GM18499 (cell line): Measurements from ENCODE around the gene TGFBRAP1.

Experiments used
- ATAC-seq: cut with Tn5 transposase; IDR thresholded peaks from one replicate; pipeline ENCODE4 v1.9.1; 2021; ENCODE audit warnings: moderate number of reproducible peaks; ENCODE audit not compliant: insufficient read depth, unreplicated experiment

Gene TGFBRAP1

DNA sequence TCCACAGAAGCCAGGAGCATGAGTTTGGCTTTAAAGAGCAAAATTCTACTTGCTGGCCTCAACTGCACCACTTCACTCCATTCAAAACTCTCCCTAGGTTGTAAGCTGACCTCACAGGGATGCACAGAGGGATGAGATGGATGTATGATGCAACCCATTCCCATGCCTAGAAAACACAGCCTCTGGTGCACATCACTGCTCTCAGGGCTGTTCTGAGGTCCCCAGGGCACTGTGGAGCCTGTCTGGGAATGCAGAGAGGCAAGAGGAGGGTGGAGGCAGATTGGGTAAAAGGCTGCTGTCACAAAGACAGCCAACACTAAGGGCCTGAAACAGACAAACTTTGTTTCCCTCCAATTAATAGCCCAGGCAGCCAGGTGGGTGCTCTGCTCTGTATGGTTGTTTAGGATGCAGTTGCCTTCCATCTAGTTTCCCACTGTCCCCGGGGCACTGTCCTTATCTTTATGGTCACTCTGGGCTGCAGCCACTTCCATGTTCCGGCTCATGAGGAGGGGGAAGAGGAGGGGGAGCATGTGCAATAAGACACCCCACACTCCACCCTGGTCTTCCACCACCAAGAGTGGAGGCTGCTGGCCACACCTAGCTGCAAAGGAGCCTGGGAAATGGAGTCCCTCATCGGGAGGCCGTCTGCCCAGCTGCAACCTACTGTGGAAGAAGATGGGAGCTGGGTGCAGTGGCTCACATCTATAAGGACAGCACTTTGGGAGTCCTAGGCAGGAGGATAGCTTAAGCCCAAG lies 81.0 kb downstream of the TGFBRAP1 start:
- no peak for ATAC-seq

GRCh38 chr2:105244451-105244850 lies 85.1 kb downstream of the TGFBRAP1 start:
- ATAC-seq: no peak

DNA sequence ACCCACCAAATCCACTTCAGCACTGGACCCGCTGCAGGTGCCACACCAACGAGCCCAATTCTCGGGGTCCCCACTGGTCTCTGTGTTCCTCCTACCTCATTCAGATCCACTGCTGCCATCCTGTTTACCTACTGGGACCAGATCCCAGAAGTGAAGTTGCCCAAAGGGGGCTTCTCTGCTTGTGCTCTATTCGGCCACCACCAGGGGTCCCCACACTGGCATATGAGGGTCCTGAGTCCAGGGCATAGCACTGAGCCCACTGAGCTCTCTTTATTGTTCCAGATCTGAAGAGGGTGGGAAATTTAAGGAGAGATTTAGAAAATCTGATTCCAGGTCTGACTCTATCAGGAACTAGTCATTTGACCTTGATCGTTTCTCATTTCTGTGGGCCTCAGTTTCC lies 85.6 kb downstream of the TGFBRAP1 start:
- no peak for ATAC-seq

DNA sequence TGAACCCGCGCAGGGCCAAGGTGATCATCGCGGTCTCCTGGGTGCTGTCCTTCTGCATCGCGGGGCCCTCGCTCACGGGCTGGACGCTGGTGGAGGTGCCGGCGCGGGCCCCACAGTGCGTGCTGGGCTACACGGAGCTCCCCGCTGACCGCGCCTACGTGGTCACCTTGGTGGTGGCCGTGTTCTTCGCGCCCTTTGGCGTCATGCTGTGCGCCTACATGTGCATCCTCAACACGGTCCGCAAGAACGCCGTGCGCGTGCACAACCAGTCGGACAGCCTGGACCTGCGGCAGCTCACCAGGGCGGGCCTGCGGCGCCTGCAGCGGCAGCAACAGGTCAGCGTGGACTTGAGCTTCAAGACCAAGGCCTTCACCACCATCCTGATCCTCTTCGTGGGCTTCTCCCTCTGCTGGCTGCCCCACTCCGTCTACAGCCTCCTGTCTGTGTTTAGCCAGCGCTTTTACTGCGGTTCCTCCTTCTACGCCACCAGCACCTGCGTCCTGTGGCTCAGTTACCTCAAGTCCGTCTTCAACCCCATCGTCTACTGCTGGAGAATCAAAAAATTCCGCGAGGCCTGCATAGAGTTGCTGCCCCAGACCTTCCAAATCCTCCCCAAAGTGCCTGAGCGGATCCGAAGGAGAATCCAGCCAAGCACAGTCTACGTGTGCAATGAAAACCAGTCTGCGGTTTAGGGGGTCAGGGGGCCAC lies 87.1 kb downstream of the TGFBRAP1 start:
- no peak for ATAC-seq

DNA sequence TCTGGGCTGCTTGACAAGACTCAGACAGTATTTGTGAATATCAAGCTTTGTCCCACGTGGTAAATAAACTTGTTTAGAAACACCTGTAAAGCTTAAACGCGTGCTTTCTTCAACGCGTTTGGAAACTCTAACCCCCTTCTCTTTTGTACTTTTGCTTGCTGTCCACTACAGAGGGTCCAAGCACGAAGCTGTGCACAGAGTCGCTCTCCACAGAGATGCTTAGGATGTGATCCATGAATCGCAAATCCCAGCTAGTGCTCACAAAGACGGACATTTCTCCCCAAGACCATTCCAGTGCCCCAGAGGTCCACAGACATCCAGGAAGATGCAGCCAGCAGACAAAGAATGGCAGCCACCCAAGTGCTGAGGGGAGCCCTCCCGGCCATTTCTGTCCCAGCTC lies 88.1 kb downstream of the TGFBRAP1 start, which contains the start of gene GPR45:
GPR45 (plus strand) TSS at position 301 of the 400 bp plus-strand sequence. CDS start 116 bp downstream, outside the sequence.
- ATAC-seq: no peak

- no peak for ATAC-seq
Measured at GRCh38 chr2:105239924-105240323, 89.6 kb downstream of the TGFBRAP1 start.

DNA sequence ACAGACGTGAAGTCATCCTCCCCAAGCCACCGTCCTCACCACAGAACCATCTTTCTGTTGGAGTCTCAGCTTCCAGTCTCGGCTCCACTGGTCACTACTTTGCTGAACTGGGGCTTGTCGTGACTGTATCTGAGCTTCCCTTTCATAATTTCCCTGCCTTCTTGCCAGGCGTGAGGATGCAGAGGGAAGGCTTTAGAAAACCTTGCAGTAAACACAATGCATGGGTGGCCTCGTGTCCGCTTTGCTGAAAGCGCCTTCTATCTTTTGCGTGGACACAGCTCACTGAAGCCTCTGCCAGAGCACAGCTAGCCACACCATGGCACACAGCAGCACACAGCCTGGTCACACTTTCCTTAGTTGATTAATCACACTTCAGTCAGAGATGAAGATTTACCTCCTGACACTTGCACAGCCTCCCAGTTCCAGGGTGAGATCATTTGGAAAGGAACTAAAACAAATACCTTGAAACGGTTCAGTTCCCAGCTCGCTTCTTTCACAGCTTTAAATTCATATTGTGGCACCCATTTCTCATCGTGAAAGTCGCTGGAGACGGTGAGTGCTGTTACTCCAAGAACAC lies 90.8 kb downstream of the TGFBRAP1 start:
- ATAC-seq: no peak

DNA sequence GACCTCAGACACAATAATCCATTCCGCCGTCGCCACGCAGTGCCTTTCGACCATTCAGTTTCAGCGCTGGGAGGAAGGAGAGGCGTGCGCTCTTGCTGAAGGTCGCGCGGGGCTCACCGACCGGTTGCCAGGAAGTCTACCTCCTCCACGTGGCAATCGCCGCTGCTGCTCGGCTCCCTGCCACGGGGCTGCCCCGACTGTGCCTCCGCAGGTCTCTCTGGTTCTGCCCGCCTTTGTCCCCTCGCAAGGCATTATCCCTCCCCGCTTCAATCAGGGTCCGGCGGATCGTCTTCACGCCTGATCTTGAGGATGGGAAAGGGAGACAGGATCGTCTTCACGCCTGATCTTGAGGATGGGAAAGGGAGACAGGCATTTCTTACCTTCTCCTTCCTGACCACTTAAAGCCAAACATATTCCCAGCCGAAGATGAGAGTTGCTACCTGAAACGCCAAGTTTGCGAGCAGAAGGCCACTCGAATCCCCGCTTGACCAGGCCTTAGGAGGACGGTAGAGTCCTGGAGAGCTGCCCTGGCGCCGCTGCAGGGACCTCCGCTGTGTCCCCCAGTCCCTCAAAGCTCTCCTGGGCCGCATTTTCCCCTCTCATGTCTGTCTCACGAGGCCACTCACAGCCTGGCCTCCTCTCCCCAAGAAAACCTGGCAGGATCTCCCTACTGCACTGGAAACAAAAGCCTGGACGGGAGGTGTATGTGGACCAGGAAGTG lies 92.3 kb downstream of the TGFBRAP1 start:
- no peak for ATAC-seq

GRCh38 chr2:105236060-105236424 lies 93.5 kb downstream of the TGFBRAP1 start:
- ATAC-seq: no peak

DNA sequence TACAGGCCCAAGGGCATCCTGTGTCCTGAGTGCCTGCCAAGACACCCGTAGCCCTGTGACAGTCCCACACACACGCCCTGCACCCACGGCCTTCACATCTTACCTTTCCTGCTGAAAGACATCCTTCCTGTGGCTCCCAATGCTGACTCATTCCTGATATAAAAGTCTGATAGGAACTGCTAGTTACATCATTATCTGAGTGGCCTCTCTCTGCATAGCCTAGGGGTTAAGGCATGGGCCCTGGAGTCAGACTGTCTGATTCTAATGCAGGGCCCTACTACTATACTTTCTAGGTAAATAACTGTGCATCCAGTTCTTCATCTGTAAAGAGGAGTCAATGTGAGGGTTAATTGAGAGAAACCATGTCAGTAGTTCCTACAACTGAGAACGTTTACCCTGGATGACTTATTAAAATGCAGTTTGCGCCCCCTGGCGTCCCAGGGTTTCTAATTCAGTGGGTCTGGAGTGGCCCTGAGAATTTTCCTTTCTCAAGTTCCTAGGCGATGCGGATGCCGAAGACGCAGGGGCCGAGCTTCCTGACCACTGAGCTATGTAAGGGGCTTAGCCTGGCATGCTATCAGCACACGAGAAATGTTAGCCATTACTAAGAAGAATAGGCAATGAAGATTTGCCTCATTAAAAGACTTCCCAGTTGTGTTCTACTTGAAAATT lies 94.0 kb downstream of the TGFBRAP1 start:
- no peak for ATAC-seq

DNA sequence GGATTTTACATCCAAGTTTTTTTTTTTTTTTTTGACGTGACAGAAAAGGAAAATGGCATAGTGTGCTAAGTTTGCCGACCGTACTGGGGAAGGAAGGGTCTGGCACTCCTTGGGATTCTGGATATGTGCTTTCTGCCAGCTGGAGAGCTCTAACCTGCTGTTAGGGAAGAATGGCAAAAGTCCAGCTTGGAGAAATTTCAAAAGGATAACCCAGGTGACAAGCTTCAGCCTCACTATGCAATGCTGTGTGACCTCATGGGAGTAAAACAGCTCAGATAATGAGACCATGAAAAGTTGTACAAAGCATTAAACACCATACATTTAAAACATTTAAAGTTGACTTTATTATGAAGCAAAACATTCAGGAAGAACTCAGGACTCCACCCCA lies 98.3 kb downstream of the TGFBRAP1 start:
- no peak for ATAC-seq

- no peak for ATAC-seq
Measured at GRCh38 chr2:105224444-105224843, 105.1 kb downstream of the TGFBRAP1 start.

- ATAC-seq: no peak
Measured at GRCh38 chr2:105220604-105221003, 108.9 kb downstream of the TGFBRAP1 start.

GRCh38 chr2:105215586-105216192 lies 113.8 kb downstream of the TGFBRAP1 start:
- no peak for ATAC-seq
